Activated naive CD8-positive, alpha-beta T cell treated with anti-CD3 and anti-CD28 coated beads, Interleukin-2, amount 50 U/mL, for 24 hours (primary cell): ENCODE results near the gene EXOC3L1.

Experiments used
- ATAC-seq: fragments of 150-1000 bp; cut with Tn5 transposase; one replicate; pipeline ENCODE4 v1.10.0; 2021
- DNase-seq: peaks from one replicate; pipeline ENCODE4 v3.0.0; 2021
- H3K27ac Mint-ChIP-seq: one replicate; pipeline ENCODE4 v1.8.0; 2021; ENCODE audit warnings: mild to moderate bottlenecking, mixed read lengths
- H3K27me3 Mint-ChIP-seq: one replicate; pipeline ENCODE4 v1.8.0; 2021; ENCODE audit warnings: mixed read lengths
- H3K36me3 Mint-ChIP-seq: one replicate; pipeline ENCODE4 v1.8.0; 2021; ENCODE audit warnings: low read depth, mixed read lengths
- H3K4me1 Mint-ChIP-seq: one replicate; pipeline ENCODE4 v1.8.0; 2021; ENCODE audit warnings: mixed read lengths
- H3K4me3 Mint-ChIP-seq: one replicate; pipeline ENCODE4 v1.8.0; 2021; ENCODE audit warnings: mild to moderate bottlenecking, moderate library complexity, mixed read lengths
- H3K9me3 Mint-ChIP-seq: one replicate; pipeline ENCODE4 v1.8.0; 2021; ENCODE audit warnings: mixed read lengths

EXOC3L1 gene

DNA sequence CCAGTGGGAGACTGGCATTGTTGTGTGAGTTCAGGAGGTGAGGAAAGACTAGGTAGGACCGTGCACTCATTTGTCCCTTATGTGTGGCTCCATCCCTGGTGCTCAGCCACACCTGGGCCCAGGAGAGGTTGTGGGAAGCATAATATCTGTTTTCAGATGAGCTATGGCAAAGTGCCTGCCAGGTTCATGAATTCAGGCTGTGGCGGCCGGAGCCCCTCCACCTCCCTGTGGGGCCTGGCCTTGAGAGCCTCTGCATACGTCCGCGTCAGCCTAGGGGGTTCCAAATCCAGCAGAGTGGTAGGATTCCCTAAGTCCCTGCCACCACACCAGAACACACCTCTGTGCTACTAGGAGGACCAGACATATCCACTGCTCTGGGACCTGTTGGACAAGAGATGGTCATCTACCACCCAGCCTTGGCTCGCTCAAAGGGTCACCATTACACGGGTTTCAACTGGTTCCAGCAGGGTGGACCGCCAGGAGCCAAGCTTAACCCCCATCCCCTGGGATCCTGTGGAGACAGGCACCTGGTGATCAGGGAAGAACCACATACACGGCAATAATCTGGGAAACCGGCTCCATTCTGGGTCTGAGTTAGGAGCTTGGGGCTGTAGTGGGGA is 41.2 kb downstream of the EXOC3L1 start:
- ATAC-seq (no peak), DNase-seq (no peak)
- peaks cover 24% of the 10 kb centered on the region for H3K36me3 Mint-ChIP-seq
- no peak overlapping the region for H3K4me3 Mint-ChIP-seq
- H3K4me1 Mint-ChIP-seq, result peaks cover 11% of the 10 kb centered on the region
- peaks cover 18% of the 10 kb centered on the region for H3K27me3 Mint-ChIP-seq
- no peak overlapping the region for H3K27ac Mint-ChIP-seq
- H3K9me3 Mint-ChIP-seq, result no peaks in the 10 kb centered on the region

DNA sequence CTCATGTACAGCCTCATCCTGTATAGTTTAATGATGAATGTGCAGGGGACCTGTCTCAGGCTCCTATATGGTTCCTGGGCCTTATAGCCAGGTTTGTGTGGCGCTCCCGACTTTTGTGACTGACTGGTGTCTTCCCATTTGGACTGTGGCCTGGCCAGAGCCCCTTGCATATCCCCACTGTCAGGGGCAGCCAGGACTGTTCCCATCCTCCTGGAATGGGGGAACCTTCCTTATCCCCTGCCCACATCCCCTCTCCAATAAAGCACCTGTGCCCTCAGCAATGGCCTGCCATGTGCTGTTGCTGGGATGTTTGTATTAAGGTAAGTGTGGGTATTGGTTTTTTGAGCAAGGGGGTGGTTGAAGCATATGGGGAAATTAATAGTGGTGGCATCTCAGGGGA is 41.7 kb downstream of the EXOC3L1 start:
- DNase-seq (no peak), ATAC-seq (no peak)
- no peak overlapping the region for H3K4me3 Mint-ChIP-seq
- no peaks in the 10 kb centered on the region for H3K9me3 Mint-ChIP-seq
- H3K36me3 Mint-ChIP-seq, result peaks cover 28% of the 10 kb centered on the region
- peaks cover 9% of the 10 kb centered on the region for H3K4me1 Mint-ChIP-seq
- peaks cover 18% of the 10 kb centered on the region for H3K27me3 Mint-ChIP-seq
- no peak overlapping the region for H3K27ac Mint-ChIP-seq

DNA sequence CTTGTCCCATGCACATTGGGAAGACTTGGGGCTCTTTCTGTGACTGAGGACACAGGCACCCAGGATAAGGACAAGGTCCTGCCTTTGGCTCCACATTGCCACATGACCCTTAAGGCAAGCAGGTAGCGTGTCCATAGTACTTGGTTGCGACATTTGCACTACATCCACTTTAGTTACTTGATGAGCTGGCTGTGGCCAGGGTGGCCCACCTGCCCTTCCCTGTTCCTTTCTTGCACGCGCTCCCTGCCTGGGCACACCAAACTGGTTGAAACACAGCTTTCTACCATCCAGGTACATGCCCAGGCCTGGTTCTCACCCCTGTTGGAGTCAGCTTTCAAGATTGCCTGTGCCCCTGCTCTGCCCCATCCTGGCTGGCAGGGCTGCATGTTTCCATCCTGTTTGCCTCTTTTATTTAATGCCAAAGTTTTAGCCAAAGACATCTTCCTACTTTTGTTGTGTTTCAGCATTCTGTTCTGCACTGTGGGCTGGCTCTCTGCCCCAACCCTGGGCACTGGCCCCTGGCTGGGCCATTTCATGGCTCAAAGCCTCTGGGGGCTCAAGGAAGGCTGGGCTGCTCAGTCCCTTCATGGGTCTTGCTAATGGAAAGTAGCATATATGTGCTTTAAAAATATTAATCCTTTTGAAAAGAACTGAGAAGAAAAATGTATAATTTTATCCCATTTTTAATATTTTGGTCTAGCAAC is 42.3 kb downstream of the EXOC3L1 start:
- Mint-ChIP-seq H3K9me3 (no peaks in the 10 kb centered on the region), H3K27ac (no peak overlapping the region), H3K36me3 (peaks cover 32% of the 10 kb centered on the region), H3K4me3 (no peak overlapping the region), H3K4me1 (peaks cover 9% of the 10 kb centered on the region), H3K27me3 (peaks cover 12% of the 10 kb centered on the region)
- DNase-seq (no peak), ATAC-seq (no peak)

DNA sequence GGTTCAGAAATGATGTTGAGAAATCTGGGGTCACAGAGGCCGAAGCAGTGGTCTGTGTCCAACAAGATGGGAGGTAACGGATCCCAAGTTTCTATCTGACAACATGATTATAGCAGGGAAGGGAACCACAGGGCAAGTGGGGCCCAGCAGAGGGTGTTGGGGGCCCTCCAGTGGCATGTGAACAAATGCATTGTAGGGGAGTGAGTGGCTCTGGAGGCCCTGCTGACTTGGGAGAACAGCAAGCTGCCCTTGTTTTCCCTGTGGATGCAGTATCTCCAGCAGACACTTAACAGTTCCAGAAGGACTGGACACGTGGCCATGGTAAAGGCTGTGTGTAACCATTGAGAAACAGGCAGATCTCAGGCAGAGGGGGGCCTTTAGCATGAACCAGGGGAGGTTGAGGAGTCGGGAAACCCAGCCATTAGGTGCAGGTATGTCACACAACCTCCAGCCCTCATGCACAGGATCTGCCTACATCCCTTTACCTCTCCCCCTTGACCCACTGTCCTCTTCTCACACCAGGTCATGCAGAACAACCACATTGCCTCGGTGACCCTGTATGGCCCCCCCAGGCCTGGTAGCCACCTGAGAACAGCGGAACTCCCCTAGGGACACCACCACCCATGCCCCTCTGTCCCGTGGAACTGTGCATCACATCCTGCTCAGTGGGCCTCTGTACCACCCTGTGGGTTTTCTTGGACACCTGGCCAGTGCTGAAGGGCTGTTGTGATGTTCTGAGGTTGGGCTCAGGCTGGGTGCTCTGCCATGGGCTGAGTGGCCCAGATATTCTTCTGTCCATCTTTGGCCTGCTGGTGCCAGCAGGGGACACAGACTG is 43.2 kb downstream of the EXOC3L1 start:
- Mint-ChIP-seq H3K27ac (no peak overlapping the region), H3K9me3 (no peaks in the 10 kb centered on the region), H3K4me1 (peaks cover 9% of the 10 kb centered on the region), H3K36me3 (peaks cover 39% of the 10 kb centered on the region), H3K27me3 (peaks cover 9% of the 10 kb centered on the region), H3K4me3 (no peak overlapping the region)
- DNase-seq (no peak), ATAC-seq (no peak)

DNA sequence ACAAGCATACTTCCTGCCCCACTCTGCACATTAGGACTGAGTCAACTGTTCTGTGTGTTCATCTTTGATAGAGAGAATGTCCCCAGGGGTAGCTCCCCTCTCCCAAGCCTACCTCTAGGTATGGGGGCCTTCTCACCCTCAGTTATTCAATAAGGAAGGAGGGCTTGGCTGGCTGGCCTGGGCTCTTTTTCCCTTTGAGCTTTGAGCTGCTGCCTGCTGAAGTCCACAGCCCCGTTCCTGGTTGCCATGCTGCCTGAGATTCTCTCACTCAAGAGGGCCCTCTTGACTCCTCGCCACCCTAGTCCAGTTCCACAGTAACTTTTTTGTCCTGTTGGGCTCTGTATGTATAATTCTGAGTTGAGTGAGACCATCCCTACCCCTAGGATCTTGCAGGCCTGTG is 44.2 kb downstream of the EXOC3L1 start:
- Mint-ChIP-seq H3K4me1 (peaks cover 5% of the 10 kb centered on the region), H3K36me3 (peaks cover 45% of the 10 kb centered on the region), H3K27ac (no peak overlapping the region), H3K27me3 (peaks cover 1% of the 10 kb centered on the region), H3K9me3 (no peaks in the 10 kb centered on the region), H3K4me3 (no peak overlapping the region)
- no peak for ATAC-seq
- DNase-seq, result no peak

DNA sequence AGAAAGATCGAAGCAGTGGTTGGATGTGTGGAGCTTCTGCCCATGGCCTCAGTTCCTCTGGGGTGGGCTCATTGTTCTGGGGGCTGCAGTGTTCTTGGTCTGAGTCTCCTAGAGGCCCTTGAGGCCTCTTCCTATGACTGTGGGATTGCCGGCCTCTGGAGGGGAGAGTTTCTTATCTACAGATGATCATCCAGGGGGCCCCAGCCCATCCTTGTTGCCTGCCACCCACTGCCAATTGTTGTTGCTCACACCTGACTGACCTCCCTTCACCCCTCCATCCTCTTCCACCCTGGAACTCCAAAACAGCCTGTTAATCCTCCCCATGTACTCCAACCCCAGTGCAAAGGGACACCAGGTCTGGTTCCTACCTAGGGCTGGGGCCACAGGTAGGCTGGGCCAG is 45.0 kb downstream of the EXOC3L1 start:
- Mint-ChIP-seq H3K4me1 (peaks cover 5% of the 10 kb centered on the region), H3K27ac (no peak overlapping the region), H3K4me3 (no peak overlapping the region), H3K27me3 (peaks cover 1% of the 10 kb centered on the region), H3K9me3 (no peaks in the 10 kb centered on the region), H3K36me3 (peaks cover 54% of the 10 kb centered on the region)
- ATAC-seq (no peak), DNase-seq (no peak)

DNA sequence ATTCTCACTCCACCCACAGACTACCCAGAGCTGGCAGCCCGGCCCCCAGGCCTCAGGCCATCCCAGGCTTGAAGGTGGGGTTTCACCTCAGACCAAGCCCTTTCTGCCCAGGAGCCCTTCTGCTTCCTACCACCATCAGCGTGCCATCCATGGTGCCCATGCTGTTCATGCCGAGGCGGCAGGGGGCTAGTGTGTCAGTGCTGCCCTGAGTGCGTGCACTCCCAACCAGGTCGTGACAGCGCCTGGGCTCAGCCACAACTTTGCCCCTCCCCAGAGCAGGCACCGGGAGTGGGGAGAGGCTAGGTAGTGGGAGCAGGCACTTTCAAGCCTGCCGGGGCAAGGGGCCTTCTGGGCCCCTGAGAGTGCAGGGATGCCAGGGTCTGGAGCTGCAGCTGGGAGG is 47.6 kb downstream of the EXOC3L1 start:
- Mint-ChIP-seq H3K27me3 (no peaks in the 10 kb centered on the region), H3K4me1 (no peaks in the 10 kb centered on the region), H3K27ac (no peak overlapping the region), H3K4me3 (no peak overlapping the region), H3K36me3 (peaks cover 59% of the 10 kb centered on the region), H3K9me3 (no peaks in the 10 kb centered on the region)
- DNase-seq (no peak), ATAC-seq (no peak)

DNA sequence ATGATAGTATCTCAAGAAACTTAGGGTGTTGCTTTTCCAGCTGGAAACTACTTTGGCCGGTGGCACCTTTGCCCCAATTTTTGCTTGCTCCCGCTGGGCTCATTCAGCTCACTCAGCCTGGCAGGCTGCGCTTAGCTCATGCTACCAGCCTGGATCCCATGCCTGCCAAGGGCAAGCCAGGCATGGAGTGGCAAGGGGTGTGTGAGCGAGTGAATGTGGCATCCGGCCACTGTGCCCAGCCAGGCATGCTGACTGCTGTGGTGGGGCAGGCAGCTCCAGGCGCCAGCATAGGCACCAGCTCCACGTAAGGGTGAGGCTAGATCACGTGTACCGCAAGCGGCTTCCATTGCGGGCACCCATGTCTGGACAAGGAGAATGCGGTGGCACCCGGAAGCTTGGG is 48.5 kb downstream of the EXOC3L1 start:
- no peaks in the 10 kb centered on the region for H3K27me3 Mint-ChIP-seq
- H3K36me3 Mint-ChIP-seq, result peaks cover 62% of the 10 kb centered on the region
- H3K4me1 Mint-ChIP-seq, result no peaks in the 10 kb centered on the region
- ATAC-seq, result no peak
- no peak for DNase-seq
- H3K9me3 Mint-ChIP-seq, result no peaks in the 10 kb centered on the region
- H3K4me3 Mint-ChIP-seq, result no peak overlapping the region
- H3K27ac Mint-ChIP-seq, result no peak overlapping the region

DNA sequence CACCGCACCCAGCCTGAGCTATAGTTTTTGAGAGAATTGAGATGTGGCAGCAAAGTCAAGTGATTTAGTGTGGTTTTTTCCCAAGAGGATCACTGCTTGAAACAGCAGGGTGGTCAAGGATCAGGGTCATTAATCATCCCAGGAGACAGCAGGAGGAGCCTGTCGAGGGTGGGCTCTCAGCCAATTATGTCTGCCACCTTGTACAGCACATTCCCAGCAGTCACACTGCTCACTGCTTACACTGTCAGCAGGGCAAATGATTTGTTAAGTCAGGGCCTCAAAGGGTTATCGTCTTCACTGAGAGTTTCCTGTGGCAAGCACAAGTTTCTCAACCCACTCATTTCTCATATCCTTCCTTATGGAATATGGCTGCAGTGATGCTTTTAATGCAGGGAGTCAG is 52.3 kb downstream of the EXOC3L1 start:
- Mint-ChIP-seq H3K27ac (no peak overlapping the region), H3K27me3 (no peaks in the 10 kb centered on the region), H3K4me1 (no peaks in the 10 kb centered on the region), H3K4me3 (no peak overlapping the region), H3K9me3 (no peaks in the 10 kb centered on the region), H3K36me3 (peaks cover 65% of the 10 kb centered on the region)
- DNase-seq (no peak), ATAC-seq (no peak)
